NCI-H460 (cell line): ENCODE measurements around the gene KTI12. TPM values are rescaled to one million over a fixed set of nuclear protein-coding genes. Genes with fewer than 3 reads are reported as not detected.
A peak's percentile ranks its signal among the peaks of the same experiment; 100 is the strongest.
"Not testable (repeated sequence)": the region's sequence is repeated elsewhere in the genome, so short reads cannot be mapped to it uniquely, and the experiment has no call there.

Experiments used
- DNase-seq: peaks from one replicate; pipeline ENCODE4 v3.0.0-alpha.2; 2016; ENCODE audit warnings: low read depth; ENCODE audit errors: extremely low read depth
- polyA plus RNA-seq: library from polyadenylated mRNA; depleted of rRNA; stranded (reverse); fragments of >200 nt; gene quantifications from 2 replicates; pipeline ENCODE4 v1.2.3, GENCODE V29; 2014; cell fraction: nucleus; rRNA removed
- total RNA-seq: library from RNA; depleted of rRNA; stranded (reverse); fragments of >200 nt; shearing (Covaris generic); gene quantifications from 2 replicates; pipeline ENCODE4 v1.2.3, GENCODE V29; 2014; rRNA removed

Gene KTI12
- 5.9 and 8.4 TPM in 2 replicates for total RNA-seq
- 13.2 and 13.4 TPM in 2 replicates for polyA plus RNA-seq

- DNase-seq: peak; percentile 59
Observed at GRCh38 chr1:52033190-52034049, at the start of gene KTI12. KTI12 (minus strand) TSS chr1:52033810; CDS start chr1:52033761, 49 bp downstream.

- DNase-seq: no peak
Observed at GRCh38 chr1:52080014-52080415, 46.4 kb upstream of the KTI12 start.

- not testable (repeated sequence) for DNase-seq
Observed at GRCh38 chr1:52077277-52077676, 43.7 kb upstream of the KTI12 start.

- DNase-seq: no peak
Observed at GRCh38 chr1:52072291-52072690, 38.7 kb upstream of the KTI12 start.

GRCh38 chr1:52070704-52071103, 37.1 kb upstream of the KTI12 start:
- DNase-seq: no peak

GRCh38 chr1:52063192-52063591, 29.6 kb upstream of the KTI12 start:
- no peak for DNase-seq

GRCh38 chr1:52060822-52061221, 27.2 kb upstream of the KTI12 start:
- DNase-seq: no peak

- no peak for DNase-seq
Observed at GRCh38 chr1:52059888-52060287, 26.3 kb upstream of the KTI12 start.

GRCh38 chr1:52059321-52059720, 25.7 kb upstream of the KTI12 start:
- DNase-seq: no peak

GRCh38 chr1:52057876-52058415, 24.3 kb upstream of the KTI12 start:
- no peak for DNase-seq

GRCh38 chr1:52057255-52057654, 23.6 kb upstream of the KTI12 start:
- no peak for DNase-seq

- no peak for DNase-seq
Observed at GRCh38 chr1:52056937-52057231, 23.3 kb upstream of the KTI12 start.

- peak; percentile 86 for DNase-seq
Observed at GRCh38 chr1:52056163-52056936, 22.7 kb upstream of the KTI12 start, which contains the start of gene BTF3L4. BTF3L4 (plus strand) TSS chr1:52056295; CDS start chr1:52059848, 3,553 bp downstream.

- DNase-seq: no peak
Observed at GRCh38 chr1:52055866-52056162, 22.2 kb upstream of the KTI12 start.

- DNase-seq: peak; percentile 85
Observed at GRCh38 chr1:52055066-52055865, 21.7 kb upstream of the KTI12 start, which contains the start of gene TXNDC12. TXNDC12 (minus strand) TSS chr1:52055191; CDS start chr1:52055096, 95 bp downstream.

GRCh38 chr1:52054496-52055065, 21.0 kb upstream of the KTI12 start:
- no peak for DNase-seq

GRCh38 chr1:52053862-52054261, 20.3 kb upstream of the KTI12 start:
- no peak for DNase-seq

- DNase-seq: not testable (repeated sequence)
Observed at GRCh38 chr1:52049337-52049736, 15.7 kb upstream of the KTI12 start.

- DNase-seq: not testable (repeated sequence)
Observed at GRCh38 chr1:52045666-52046195, 12.1 kb upstream of the KTI12 start.

GRCh38 chr1:52045236-52045635, 11.6 kb upstream of the KTI12 start:
- no peak for DNase-seq
